CD4-positive, alpha-beta T cell treated with Interleukin-17A for 4 hours (primary cell): ENCODE results near the gene USP6.
"Not testable (repeated sequence)": the region's sequence is repeated elsewhere in the genome, so short reads cannot be mapped to it uniquely, and the experiment has no call there.

Experiments
- DNase-seq: peaks from one replicate; pipeline ENCODE4 v3.0.0-alpha.2; 2020; ENCODE audit warnings: mixed read lengths

The USP6 gene

DNA sequence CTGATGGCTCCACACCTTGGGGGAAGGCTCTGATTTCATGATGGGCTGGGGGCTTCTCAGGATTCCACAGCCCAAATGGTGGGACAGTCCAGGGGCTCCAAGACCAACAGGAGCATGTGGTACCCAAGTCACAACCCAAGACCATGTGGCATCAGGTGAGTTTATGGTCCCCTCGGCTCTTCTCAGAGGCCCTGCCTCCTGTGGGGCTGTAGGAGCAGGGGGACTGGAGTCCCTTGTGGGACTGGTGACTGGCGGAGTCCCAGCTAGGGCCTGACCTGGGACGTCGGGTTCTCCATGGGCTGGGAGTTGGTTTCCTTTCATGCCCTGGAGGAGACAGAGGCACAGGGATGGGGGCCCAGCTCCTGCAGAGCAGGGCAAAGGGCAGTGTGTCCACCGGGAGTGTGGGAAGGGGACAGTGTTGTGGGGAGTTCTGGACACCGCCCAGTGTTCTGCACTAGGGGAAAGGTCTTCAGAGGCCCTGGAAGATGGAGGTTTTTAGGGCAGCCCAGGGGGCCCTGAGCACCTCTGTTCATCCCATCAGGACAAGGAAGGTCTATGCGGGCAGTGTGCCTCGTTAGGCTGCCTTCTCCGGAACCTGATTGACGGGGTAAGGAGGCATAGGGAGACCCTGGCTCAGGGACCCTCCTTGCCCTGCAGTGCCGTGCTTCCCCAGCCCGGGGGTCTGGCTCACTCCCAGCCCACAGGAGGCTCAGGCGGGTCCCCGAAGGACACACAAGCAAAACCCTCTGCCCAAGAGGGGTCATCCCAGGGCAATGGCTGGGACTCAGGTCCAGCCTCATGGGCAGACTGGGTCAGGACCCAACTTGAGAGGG, 21.0 kb downstream of the USP6 start:
- DNase-seq, result not testable (repeated sequence)

DNA sequence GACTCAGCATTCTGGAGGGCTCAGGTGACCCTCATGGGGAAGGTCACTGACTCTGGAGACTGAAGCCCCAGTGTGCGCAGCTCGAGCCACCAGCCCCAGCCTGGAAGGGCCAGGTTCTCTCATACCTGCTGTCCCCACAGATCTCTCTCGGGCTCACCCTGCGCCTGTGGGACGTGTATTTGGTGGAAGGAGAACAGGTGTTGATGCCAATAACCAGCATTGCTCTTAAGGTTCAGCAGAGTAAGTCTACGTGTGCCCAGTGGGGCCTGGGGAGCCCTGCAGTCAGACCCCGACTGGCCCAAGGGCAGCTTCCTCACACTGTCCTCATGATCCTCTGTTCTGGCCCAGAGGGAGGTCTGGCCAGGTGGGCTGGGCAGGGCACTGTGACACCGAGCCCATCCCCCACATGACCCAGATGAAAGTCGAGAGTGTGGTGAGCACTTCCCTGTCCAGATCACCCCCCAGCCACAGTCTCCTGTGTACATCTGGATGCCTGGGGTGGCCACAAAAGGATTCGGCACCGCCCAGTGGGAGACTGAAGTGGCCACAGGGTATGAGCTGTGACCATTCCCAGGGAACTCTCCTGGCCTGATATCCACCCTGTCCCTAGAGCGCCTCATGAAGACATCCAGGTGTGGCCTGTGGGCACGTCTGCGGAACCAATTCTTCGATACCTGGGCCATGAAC, 21.8 kb downstream of the USP6 start:
- not testable (repeated sequence) for DNase-seq

DNA sequence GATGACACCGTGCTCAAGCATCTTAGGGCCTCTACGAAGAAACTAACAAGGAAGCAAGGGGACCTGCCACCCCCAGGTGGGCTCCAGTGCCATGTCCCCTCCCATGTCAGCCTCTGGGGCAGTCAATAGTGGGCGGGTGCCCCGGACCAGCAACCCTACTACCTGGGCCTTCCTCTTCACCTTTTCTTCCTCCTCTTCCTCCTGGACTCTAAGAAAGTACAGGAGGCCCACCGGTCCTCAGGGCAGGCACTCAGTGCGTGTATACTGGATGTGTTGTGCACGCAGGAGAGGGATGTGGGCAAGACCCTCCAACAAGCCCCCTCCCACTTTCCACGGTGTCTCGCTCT, 22.3 kb downstream of the USP6 start:
- DNase-seq, result not testable (repeated sequence)

DNA sequence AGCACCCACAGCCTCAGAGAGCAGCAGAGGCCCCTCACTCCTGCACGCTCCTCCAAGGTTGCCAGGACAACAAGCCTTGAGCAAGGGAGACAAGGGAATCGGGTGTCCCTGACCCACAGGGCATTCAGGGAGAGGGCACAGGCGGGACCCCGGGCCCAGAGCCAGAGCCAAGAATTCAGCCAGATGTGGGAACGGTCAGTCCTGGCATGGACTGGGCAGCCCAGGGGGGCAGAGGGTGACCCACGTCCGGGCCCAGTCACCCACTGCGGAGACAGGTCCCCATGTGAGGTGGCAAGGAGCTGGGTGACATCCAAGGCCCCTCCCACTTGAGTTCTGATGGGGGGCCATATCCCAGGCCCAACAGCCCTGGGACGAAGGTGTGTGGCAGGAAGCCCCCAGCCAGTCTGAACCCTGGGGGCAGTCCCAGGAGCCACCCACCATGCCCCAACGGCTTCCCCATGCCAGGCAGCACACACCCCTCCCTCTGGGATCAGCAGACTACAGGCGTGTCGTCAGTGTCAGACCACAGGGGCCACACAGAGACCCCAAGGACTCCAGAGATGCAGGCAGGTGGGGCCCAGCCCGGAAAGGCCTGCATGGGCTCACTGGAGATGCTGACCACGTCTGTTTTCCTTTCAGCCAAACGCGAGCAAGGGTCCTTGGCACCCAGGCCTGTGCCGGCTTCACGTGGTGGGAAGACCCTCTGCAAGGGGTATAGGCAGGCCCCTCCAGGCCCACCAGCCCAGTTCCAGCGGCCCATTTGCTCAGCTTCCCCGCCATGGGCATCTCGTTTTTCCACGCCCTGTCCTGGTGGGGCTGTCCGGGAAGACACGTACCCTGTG, 23.0 kb downstream of the USP6 start:
- no peak for DNase-seq

DNA sequence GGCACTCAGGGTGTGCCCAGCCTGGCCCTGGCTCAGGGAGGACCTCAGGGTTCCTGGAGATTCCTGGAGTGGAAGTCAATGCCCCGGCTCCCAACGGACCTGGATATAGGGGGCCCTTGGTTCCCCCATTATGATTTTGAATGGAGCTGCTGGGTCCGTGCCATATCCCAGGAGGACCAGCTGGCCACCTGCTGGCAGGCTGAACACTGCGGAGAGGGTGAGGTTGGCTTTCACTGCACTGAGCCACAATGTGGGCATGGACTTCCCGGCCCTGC, 23.6 kb downstream of the USP6 start:
- no peak for DNase-seq

DNA sequence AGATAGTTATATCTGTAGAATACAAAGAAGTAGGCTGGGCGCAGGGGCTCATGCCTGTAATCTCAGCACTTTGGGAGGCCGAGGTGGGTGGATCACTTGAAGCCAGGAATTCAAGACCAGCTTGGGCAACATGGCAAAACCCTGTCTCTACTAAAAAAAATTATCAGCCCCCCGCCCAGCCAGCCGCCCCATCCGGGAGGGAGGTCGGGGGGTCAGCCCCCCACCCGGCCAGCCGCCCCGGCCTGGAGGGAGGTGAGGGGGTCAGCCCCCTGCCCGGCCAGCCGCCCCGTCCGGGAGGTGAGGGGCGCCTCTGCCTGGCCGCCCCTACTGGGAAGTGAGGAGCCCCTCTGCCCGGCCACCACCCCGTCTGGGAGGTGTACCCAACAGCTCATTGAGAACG, 27.0 kb downstream of the USP6 start:
- not testable (repeated sequence) for DNase-seq

DNA sequence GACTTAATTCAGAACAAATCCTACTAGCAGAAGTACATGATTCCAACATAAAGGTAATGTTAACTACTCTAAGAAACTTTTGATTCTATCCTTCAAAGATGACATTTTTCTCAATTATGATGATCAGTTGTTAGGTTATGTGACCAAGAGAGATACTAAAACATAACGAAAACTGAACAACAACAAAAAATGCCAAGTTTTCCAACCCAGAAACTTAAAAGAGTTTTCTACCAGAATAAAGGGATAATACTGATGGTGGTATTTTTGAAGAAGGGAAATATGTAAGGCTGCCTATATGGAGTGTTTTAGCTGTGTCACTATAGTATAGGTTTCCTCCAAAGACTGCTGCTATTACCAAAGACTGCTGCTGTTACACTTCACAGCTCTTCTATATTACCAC, 30.3 kb downstream of the USP6 start:
- not testable (repeated sequence) for DNase-seq

DNA sequence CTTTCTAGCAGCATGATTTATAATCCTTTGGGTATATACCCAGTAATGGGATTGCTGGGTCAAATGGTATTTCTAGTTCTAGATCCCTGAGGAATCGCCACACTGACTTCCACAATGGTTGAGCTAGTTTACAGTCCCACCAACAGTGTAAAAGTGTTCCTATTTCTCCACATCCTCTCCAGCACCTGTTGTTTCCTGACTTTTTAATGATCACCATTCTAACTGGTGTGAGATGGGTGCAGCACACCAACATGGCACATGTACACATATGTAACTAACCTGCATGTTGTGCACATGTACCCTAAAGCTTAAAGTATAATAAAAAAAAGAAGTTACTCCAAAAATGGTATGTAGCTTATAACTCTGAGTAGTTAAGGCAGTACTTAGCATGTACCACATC, 44.9 kb downstream of the USP6 start:
- DNase-seq, result not testable (repeated sequence)

DNA sequence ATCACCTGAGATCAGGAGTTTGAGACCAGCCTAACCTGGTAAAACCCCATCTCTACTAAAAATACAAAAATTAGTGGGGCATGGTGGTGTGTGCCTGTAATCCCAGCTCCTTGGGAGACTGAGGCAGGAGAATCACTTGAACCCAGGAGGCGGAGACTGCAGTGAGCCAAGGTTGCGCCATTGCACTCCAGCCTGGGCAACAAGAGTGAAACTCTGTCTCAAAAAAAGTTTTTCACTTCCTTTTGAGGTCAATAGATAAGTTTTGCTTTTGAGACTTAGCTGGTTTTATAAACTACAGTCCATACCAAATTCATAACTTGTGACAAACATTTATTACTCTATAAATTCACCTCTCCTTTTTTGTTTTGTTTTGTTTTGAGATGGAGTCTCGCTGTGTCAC, 46.0 kb downstream of the USP6 start:
- DNase-seq, result not testable (repeated sequence)

DNA sequence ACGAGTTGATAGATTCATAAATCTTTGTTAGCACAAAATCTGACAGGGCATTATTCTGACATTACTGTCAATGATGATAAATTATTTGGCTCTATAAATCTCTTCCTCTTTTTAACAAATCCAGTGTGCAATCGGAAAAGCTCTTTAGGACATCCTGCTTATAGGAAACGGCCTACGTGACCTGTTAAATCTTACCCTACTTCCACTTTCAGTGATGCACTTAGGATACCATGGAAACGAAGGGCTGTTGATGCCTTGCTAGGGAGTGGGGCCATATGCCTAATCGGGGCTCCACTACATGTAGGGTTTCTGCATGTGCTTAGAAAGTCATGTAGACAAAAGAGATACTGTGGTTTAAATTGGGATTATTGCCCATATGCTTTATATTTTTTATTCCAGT, 48.6 kb downstream of the USP6 start:
- DNase-seq, result no peak

DNA sequence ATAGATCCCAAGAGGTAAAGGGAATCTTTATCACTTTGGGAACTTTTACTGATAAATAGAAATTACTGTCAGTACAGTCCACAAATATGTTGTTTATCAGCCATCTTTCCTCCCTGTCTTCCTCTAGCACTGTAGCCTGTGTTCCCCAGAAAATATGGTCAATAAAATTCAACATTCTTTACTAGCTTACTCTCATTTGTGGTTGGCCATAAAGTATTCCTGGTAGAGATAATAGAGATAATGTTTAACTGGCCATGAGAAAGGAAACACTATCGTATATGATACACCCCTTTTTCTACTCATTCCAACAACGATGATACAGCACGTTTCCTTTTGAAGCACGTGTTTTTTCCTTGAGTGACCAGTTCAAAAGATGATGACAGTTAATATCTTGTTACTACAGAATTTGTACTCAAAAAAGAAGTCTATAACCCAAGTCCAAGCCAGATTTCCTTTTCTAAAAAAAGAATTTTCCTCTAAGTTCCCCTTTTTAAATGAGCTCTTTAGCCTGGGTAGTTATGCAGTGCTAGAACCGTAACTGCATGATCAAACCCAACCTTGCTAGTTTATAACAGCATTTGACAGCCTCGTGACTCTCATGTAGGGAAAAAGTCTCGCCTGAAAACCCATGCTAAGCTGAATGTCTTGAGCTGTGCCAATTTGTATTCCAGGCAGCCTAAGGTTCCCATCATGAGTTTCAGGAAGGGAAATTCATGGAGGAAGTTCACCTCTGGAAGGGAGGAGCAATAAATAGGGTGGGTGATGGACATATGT, 50.1 kb downstream of the USP6 start:
- not testable (repeated sequence) for DNase-seq

DNA sequence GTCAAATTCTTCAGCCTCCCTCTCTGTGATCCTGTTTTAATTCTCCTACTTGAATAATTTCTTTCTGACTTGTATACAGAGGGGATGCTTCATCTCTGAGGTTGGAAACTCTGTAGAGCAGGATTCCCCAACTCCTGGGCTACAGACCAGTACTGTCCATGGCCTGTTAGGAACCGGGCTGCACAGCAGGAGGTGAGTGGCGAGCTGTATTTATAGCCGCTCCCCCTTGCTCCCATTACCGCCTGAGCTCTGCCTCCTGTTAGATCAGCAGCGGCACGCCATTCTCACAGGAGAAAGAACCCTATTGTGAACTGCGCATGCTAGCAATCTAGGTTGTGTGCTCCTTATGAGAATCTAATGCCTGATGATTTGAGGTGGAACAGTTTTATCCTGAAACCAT, 59.2 kb downstream of the USP6 start:
- DNase-seq, result not testable (repeated sequence)

DNA sequence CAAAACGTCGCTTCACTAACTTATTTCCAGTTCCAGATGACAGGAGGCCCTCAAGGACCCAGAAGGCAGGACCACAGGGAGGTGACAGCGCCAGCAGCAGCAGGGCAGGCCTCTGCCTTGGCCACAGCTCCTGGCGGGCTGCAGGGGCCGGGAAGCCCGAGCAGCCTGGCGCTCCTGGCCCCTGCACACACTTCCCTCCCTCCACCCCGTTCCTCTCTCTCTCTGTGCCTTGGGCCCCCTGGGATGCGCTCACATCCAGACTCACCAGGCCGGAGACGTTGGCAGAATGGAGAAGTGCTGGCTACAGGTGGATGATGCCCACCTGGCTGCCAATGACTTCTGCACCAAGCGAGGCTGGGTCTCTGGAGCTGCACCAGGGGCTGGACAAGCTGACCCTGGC, 63.2 kb downstream of the USP6 start:
- DNase-seq, result no peak

DNA sequence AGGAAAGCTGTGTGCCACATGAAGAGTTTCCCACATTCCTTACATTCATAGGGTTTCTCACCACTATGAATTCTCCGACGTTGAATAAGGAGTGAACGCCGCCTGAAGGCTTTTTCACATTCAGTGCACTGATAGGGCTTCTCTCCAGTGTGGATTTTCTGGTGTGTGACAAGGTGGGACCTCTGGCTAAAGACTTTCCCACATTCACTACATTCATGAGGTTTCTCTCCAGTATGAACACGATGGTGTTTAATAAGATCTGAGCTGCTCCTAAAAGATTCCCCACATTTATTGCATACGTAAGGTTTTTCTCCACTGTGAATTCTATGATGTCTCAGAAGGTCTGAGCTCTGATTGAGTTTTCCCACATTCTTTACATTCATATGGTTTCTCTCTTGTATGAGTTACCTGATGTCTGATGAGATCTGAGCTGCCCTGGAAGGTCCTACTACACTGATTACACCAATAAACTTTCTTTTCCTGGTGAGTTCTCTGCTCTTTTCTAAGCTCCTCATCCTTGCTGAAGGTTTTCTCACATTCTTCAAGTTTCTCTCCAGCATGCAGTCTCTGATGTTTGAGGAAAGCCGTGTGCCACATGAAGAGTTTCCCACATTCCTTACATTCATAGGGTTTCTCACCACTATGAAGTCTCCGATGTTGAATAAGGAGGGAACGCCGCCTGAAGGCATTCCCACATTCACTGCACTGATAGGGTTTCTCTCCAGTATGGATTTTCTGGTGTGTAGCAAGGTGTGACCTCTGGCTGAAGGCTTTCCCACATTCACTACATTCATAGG, 65.9 kb downstream of the USP6 start:
- DNase-seq, result no peak

DNA sequence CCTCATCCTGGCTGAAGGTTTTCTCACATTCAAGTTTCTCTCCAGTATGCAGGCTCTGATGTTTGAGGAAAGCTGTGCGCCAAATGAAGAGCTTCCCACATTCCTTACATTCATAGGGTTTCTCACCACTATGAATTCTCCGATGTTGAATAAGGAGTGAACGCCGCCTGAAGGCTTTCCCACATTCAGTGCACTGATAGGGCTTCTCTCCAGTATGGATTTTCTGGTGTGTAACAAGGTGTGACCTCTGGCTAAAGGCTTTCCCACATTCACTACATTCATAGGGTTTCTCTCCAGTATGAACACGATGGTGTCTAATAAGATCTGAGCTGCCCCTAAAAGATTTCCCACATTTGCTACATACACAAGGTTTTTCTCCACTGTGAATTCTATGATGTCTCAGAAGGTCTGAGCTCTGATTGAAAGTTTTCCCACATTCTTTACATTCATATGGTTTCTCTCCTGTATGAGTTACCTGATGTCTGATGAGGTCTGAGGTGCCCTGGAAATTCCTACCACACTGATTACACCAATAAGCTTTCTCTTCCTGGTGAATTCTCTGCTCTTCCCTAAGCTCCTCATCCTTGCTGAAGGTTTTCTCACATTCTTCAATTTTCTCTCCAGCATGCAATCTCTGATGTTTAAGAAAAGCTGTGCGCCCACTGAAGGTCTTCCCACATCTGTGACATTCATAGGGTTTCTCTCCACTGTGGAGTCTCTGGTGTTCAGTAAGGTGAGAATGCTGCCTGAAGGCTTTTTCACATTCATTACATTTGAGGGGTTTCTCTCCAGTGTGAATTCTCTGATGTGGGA, 67.0 kb downstream of the USP6 start:
- DNase-seq, result no peak

DNA sequence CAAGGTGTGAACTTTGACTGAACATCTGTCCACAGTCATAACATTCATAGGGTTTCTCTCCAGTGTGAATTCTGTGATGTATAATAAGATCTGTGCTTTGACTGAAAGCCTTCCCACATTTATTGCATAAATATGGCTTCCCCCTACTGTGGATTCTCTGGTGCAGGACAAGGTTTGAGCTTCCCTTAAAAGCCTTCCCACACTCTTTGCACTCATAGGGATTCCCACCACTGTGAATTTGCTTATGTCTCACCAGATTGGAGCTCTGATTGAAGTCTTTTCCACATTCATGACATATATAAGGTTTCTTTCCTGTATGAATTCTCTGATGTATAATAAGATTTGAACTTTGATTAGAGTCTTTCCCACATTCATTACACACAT, 67.6 kb downstream of the USP6 start:
- no peak for DNase-seq

DNA sequence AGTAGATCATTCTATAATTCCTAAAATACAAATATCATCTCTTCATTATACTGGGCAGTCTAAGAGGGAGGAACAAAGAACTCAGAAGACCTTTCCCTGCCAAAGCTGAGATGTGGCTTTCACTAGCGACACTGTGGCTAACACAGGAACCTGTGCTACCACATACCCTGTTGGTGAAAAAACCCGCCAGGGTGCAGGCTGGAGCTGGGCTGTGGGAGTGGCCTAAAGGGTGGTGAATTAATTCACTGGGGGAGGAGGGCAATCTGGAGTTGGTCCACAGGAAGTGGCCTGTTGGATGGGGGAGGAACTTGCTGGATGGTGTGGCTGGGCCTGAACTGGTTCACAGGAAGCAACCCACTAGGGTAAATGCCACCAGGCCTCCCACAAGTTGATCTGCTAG, 68.5 kb downstream of the USP6 start:
- no peak for DNase-seq

DNA sequence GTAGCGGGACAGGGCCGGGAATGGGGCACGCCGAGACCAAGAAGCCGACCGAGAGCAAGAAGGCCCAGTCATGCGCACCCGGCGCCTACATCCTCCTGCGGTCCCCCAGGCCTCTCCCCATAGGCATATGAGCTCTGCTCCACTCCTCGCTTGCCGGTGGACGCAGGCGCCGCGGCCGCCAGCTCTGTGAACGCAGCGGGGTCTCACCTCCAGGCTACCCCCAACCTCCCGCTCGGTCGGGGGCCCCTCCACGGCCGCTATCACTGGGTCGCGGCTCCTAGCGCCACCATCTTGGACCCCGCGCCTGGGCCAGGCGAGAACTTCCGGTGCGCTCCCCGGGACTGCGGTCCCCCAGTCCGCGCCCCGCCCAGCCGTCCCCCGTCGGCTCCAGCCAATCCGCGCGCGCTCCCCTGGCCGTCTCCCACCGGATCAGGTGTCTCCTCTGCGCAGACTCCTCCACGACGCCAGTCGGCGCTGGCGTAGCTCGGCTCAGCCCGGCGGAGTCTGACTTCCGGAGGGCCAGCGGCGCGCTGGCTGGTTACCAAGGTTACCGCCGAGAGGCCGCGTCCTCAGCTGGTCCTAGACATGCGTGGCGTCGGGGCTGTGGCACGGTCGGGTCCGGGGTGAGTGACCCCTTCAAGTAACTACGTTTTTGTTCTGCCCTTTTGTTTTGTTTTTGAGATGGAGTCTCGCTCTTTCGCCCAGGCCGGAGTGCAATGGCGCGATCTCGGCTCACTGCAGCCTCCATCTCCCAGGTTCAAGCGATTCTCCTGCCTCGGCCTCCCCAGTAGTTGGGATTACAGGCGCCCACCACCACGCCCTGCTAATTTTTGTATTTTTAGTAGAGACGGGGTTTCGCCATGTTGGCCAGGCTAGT, 75.9 kb downstream of the USP6 start, which contains the start of gene ZNF594:
ZNF594 (minus strand) TSS at position 328 of the 877 bp plus-strand sequence. CDS start 7,612 bp downstream, outside the sequence.
- DNase-seq, result peak; percentile 97

DNA sequence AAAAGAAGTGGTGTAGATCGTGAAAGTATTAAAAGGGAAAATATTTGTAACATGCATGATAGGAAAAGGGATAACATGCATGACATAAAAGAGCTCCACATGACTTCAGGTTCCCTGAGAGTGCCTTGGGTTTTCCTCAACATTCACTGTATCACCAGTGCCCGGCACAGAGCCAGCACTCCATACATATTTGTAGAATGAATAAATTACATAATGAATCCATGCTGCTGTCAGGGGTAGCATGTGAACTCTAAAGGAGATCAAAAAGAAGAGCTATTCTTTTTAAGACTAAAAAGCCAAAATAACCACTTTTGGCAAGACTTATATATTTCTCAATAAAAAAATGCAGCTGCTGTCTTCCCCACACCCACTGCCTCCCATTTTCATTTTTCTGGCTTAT, 78.5 kb downstream of the USP6 start:
- DNase-seq, result no peak

DNA sequence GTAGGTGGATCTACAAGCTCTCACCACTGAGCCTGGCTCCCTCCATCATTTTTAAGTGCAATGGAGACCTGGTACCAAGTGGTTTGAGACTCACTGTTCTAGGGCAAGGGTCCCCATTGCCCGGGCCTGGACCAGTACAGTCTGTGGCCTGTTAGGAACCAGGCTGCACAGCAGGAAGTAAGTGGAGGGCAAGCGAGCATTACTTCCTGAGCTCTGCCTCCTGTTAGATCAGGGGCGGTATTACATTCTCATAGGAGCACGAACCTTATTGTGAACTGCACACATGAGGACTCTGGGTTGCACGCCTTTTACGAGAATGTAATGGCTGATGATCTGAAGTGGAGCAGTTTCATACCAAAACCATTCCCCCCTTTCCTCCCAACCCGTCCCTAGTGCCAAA, 82.6 kb downstream of the USP6 start:
- DNase-seq, result peak; percentile 8
